SKM-1 treated with dmso at 0.1 percent for 144 hours (cell line): ENCODE data around the gene SP6.

Source experiments
- DNase-seq: peaks from one replicate; lab custom pipeline; 2025; ENCODE audit not compliant: unreplicated experiment; lab: John Stamatoyannopoulos, UW

The SP6 gene

GRCh38 chr17:47857551-47858455, 6.8 kb upstream of the SP6 start:
- no peak for DNase-seq

GRCh38 chr17:47856830-47857229, 5.9 kb upstream of the SP6 start:
- no peak for DNase-seq

- no peak for DNase-seq
Observed at GRCh38 chr17:47855737-47856136, 4.8 kb upstream of the SP6 start.

GRCh38 chr17:47853616-47854015, 2.7 kb upstream of the SP6 start:
- no peak for DNase-seq

- DNase-seq: no peak
Observed at GRCh38 chr17:47852113-47852949, 1.4 kb upstream of the SP6 start.

- no peak for DNase-seq
Observed at GRCh38 chr17:47851764-47852112, 775 bp upstream of the SP6 start.

GRCh38 chr17:47850373-47850691, 631 bp downstream of the SP6 start:
- DNase-seq: no peak

- no peak for DNase-seq
Observed at GRCh38 chr17:47848198-47848513, 2.8 kb downstream of the SP6 start.

GRCh38 chr17:47847341-47848197, 3.4 kb downstream of the SP6 start:
- DNase-seq: no peak

GRCh38 chr17:47846716-47847340, 4.1 kb downstream of the SP6 start:
- no peak for DNase-seq

GRCh38 chr17:47845716-47846075, 5.3 kb downstream of the SP6 start:
- DNase-seq: no peak

GRCh38 chr17:47844814-47845715, 5.9 kb downstream of the SP6 start:
- DNase-seq: peak; percentile 26

GRCh38 chr17:47844227-47844626, 6.7 kb downstream of the SP6 start:
- DNase-seq: no peak

- DNase-seq: no peak
Observed at GRCh38 chr17:47843391-47843730, 7.6 kb downstream of the SP6 start.

- DNase-seq: no peak
Observed at GRCh38 chr17:47841488-47842291, 9.3 kb downstream of the SP6 start.

GRCh38 chr17:47840742-47841487, 10.0 kb downstream of the SP6 start, which contains the start of gene SCRN2:
TSS of gene SCRN2 (minus strand) at chr17:47841273. CDS start at chr17:47840843, 430 bp downstream.
- DNase-seq: peak; percentile 82

GRCh38 chr17:47840001-47840741, 10.8 kb downstream of the SP6 start:
- DNase-seq: no peak

GRCh38 chr17:47839071-47839470, 11.9 kb downstream of the SP6 start:
- DNase-seq: no peak
